Measurements from ENCODE around the gene ELP1.

ELP1 gene

GRCh38 chr9:108877524-108877923, 56.4 kb downstream of the ELP1 start:
- DNase-seq = no peak

- no peak for DNase-seq
Measured at GRCh38 chr9:108876425-108876824, 57.5 kb downstream of the ELP1 start.

GRCh38 chr9:108874058-108874788, 59.7 kb downstream of the ELP1 start:
- DNase-seq = no peak

GRCh38 chr9:108869092-108869725, 64.7 kb downstream of the ELP1 start:
- DNase-seq = no peak

GRCh38 chr9:108867829-108868228, 66.1 kb downstream of the ELP1 start:
- DNase-seq = no peak

- DNase-seq = no peak
Measured at GRCh38 chr9:108867116-108867515, 66.8 kb downstream of the ELP1 start.

GRCh38 chr9:108866001-108866420, 67.9 kb downstream of the ELP1 start:
- no peak for DNase-seq

GRCh38 chr9:108865037-108865436, 68.9 kb downstream of the ELP1 start:
- no peak for DNase-seq

- DNase-seq = no peak
Measured at GRCh38 chr9:108864446-108864845, 69.5 kb downstream of the ELP1 start.

- no peak for DNase-seq
Measured at GRCh38 chr9:108863891-108864290, 70.0 kb downstream of the ELP1 start.

- DNase-seq = no peak
Measured at GRCh38 chr9:108861997-108862396, 71.9 kb downstream of the ELP1 start, which contains the start of gene ACTL7A. TSS of gene ACTL7A (plus strand) at chr9:108862266. CDS start at chr9:108862323, 57 bp downstream.

- DNase-seq = no peak
Measured at GRCh38 chr9:108861464-108861863, 72.5 kb downstream of the ELP1 start.

GRCh38 chr9:108860764-108861163, 73.2 kb downstream of the ELP1 start:
- no peak for DNase-seq

- no peak for DNase-seq
Measured at GRCh38 chr9:108860354-108860753, 73.6 kb downstream of the ELP1 start.

GRCh38 chr9:108859459-108860114, 74.3 kb downstream of the ELP1 start:
- no peak for DNase-seq

- DNase-seq = no peak
Measured at GRCh38 chr9:108857572-108857971, 76.4 kb downstream of the ELP1 start.

GRCh38 chr9:108855888-108856287, 78.0 kb downstream of the ELP1 start, which contains the start of gene ACTL7B:
TSS of gene ACTL7B (minus strand) at chr9:108855986. CDS start at chr9:108855930, 56 bp downstream.
- DNase-seq = no peak

GRCh38 chr9:108855529-108855886, 78.4 kb downstream of the ELP1 start:
- no peak for DNase-seq

GRCh38 chr9:108854641-108855528, 79.0 kb downstream of the ELP1 start:
- DNase-seq = no peak

- DNase-seq = no peak
Measured at GRCh38 chr9:108854094-108854493, 79.8 kb downstream of the ELP1 start.

GRCh38 chr9:108852079-108852478, 81.8 kb downstream of the ELP1 start:
- DNase-seq = no peak

GRCh38 chr9:108851138-108851537, 82.8 kb downstream of the ELP1 start:
- no peak for DNase-seq

Data from NCI-H1436 treated with DMSO at 0.1 percent for 48 hours (cell line).